Right ventricle myocardium superior (tissue), 1 donor: Measurements from ENCODE around the gene FABP3. TPM values are rescaled to one million over a fixed set of nuclear protein-coding genes. Genes with fewer than 3 reads are reported as not detected.

Experiments
- ATAC-seq: fragments of 200-7000 bp; cut with Tn5 transposase; one replicate; pipeline ENCODE4 v1.9.1; 2020; ENCODE audit warnings: mild to moderate bottlenecking; ENCODE audit not compliant: poor library complexity
- DNase-seq: peaks from one replicate; pipeline ENCODE4 v3.0.0-alpha.2; 2020
- intact Hi-C: fragments of 100-400 bp; cut with DNase I; formaldehyde crosslinking; loops from one replicate; pipeline ENCODE4 v1.11.2; 2022
- total RNA-seq: library from RNA; stranded (reverse); fragmentation: NEBNext Ultra II Directional; extraction: Animal tissue kit (Norgen Biotek cat#: 25700); gene quantifications from one replicate; pipeline ENCODE4 v1.2.1, GENCODE V29; 2021
- donor health status: DM: no; HTN: yes; CAD: no; lungs with severe emphysema.

FABP3 gene
- total RNA-seq, 1 donor from 2014 or later, result 4,881 TPM

DNA sequence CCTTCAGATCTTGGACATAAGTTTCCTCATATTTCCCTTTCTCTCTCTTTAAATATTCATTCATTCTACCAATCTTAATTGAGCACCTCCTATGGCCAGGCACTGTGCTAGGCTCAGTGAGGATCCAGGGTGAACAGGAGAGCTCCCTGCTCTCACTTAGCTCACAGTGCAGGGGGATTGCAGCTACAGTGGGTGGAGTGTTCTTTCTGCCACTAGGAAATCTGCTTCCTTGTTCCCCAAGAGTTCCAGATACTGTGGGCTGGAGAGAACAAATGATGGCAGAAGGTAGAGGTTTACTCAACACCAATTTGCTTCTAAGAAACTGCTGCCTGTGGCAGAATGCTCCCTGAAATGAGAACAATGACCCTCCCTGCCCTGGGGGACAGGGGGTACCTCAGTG, 5.1 kb upstream of the FABP3 start:
- DNase-seq (no peak), ATAC-seq (no peak)
- intact Hi-C loops, result no loop called here

DNA sequence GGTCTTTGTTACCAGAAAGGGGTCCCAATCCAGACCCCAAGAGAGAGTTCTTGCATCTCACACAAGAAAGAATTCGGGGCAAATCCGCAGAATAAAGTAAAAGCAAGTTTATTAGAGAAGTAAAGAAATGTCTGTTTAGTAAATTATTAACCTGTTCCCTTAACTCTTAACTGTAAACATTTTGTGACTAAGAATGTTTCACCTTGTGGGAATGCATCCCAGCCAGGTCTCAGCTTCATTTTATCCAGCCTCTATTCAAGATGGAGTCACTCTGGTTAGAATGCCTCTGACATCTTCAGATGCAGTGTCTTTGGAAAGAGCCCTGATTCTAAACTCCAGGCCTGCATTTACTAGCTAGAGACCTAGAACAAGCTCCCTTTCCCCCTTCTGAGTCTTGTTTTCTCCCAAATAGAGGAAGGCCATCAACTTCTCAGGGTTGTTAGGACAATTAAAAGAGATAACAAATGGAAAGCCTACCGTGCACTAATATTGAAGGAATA, 4.5 kb upstream of the FABP3 start:
- DNase-seq, result no peak
- ATAC-seq, result no peak
- intact Hi-C loops, result no loop called here

DNA sequence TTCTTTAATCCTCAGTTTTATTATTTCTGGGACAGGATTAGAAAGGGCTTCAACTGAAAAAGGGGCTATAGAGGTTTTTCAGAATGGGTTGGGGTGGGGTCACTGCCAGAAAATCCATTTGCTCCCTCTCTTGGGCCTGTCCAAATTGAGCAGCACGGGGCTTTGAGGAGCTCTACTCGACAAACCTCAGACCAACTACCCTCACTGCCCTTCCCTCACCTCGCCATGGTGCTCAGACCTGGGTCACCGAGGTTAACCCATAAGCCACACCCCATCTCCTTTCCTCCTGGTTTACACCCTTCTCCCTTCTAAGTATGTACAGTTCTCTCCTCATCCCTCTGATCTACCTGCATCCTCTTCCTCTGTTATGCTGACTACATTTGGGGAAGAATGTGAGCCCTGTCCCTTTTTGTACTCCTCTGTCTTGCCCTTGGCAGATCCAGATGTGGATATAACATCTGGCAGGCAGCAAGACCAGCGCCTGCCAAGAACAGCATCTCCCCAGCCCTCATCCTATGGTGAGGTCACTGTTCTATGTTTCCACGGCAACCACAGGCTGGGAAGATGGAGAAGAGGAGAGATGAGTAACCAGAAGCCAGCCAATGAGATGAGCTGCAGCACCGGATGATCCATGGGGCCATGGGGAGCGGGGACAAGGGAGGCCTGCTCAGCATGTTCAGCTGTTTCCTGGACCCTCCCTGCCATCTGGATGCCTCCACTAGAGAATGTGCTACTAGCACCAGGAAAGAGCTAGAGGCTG, 3.7 kb upstream of the FABP3 start:
- DNase-seq, result no peak
- intact Hi-C loops, result no loop called here

DNA sequence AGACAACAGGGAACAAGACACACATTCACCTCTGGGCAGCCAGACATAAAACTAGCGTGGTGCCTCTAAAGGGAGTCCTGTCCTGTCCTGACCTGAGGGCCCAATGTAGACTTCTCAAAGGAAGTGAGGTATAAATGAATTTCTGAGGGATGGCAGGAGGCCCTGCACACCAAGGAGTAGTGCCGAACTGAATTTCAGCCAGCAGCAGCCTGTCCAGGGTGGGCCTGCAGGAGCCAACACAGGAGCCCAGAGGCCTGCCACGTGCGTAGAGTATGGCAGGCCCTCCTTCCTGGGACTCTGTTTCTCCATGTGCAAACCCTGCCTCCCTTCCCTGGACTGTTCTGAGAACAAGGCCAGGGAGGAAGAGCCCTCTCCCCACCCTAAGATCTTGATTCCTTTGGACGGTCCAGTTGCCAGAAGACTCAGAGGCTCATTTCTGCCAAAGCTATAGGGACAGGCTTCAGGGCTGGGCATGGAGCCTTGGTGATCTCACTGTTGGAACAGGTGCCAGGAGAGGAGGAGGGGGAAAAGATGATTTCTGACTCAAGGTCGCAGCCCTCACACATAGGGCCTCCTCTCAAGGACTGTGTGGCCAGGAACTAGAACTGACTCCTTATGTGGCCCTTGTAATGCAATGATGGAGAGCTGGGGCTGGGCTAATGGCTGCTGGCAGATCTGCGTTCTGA, 1.8 kb upstream of the FABP3 start:
- ATAC-seq (peak; percentile 23), DNase-seq (peak; percentile 60)
- intact Hi-C loops, result no loop called here

More for the DNA sequence above, 3.7 kb upstream of the FABP3 start:
- no peak for ATAC-seq

DNA sequence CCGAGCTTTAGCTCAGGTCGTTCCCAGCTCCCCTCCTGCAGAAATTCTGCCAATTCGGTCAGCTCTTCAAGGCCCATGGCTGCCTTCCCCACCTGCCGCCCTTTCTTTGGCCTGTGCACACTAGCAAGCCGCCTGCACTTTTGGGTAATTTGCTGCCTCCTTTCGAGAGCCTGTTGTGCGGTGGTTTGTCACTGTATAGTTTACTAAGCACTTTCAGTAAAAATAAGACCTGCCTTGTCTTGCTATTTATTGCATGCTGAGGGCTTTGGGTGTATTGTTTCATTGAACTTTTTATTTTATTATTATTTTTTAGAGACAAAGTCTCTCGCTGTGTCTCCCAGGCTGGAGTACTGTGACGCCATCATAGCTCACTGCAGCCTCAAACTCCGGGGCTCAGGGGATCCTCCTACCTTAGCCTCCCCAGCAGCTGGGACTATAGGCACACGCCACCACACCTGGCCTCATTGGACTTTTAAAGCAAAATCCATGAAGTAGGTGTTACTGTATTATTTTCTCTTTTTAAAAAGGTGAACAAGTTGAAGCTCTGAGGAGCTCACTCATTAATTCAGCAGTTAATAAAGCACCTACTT, 1.1 kb upstream of the FABP3 start:
- no peak for ATAC-seq
- DNase-seq, result no peak
- intact Hi-C loops, result no loop called here

DNA sequence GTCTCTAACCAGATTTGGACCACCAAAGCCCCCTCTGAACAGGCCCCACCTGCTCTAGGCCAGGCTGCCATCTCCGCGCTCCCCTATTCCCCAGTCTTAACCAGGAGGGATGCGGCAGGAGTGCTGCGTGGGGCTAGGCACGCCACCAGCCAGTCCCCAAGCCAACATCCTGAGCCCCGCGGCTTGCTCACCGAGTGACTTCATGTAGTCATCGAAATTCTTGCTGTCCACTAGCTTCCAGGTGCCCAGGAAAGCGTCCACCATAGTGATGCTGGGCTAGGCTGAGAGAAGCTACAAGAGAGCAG, 173 bp downstream of the FABP3 start:
- intact Hi-C loops, result no loop called here
- DNase-seq (no peak), ATAC-seq (no peak)

DNA sequence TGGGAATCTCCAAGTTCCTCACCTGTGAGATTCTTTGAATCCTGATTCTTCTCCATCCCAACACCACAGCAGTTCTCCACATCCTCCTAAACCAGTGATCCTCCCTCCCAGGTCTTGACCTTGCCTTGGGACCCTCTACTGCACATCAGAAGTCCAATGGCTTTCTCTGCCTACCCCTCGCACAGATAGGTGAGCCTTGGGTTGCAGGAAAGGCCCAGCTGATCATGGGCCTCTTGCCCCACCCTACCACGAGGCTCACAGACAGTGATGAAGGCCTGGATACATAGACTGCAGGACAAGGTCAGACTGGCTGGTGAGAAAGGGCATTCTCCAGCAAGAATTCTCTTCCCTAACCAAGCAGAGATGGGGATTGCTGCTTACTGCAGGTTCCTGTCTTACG, 825 bp downstream of the FABP3 start:
- intact Hi-C loops, result no loop called here
- DNase-seq, result no peak
- ATAC-seq, result no peak

DNA sequence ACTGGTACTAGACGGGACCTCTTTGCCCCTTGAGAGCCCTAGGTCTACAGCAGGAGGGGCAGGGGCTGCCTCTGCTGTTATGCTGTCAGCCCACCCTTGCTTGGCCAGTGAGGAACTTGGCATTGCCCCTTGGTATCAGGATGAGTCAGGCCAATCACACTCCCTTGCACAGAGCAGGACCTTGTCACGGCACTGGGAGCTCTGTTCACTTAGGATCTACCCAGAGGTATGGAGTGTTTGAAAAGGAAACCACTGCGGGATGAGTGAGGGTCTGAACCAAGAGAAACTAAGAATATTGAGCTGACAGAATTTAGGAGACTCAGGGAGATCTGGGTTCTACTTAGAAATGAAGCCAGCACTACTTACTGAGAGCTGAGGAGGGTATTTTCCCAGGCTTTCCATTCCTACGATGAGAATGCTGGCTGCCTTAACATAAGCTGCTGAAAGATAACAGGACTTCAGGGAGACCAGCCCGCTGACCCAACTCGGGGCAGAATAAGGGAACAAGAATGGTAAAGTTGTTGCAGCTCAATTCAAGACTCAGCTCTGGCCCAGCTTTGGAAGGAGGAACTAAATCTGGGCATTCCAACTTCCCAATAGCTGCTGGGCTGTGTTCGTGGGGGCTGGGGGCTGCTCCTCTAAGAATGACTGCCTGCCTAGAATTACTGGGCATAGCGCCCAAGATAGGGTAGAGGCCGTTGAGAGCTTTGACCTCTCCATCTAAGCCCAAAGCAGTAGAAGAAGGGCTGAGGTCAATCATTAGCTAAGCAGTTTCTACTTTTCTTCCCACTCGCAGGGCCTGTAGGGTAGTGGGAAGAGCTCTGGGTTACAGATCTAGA, 1.5 kb downstream of the FABP3 start:
- DNase-seq, result no peak
- no peak for ATAC-seq
- intact Hi-C loops, result no loop called here

DNA sequence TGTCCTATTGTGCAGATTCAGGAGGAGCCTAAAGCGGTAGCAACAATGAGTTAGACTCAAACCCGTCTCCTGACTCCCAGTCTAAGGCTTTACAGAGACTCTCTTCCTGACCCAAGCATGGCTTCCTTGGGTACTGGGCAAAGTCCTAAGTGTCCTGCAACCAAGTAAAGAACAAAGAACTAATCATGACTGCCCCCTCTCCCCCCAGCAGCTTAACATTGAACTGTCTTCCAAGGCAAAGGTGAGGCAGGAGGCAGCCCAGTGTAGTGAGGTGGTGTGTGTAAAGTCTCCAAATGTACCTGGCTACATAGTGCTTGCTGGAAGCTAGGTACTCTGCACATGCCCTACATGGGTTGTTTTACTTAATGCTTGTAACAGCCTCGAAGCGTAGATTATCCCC, 2.3 kb downstream of the FABP3 start:
- DNase-seq (no peak), ATAC-seq (no peak)
- intact Hi-C loops, result no loop called here

DNA sequence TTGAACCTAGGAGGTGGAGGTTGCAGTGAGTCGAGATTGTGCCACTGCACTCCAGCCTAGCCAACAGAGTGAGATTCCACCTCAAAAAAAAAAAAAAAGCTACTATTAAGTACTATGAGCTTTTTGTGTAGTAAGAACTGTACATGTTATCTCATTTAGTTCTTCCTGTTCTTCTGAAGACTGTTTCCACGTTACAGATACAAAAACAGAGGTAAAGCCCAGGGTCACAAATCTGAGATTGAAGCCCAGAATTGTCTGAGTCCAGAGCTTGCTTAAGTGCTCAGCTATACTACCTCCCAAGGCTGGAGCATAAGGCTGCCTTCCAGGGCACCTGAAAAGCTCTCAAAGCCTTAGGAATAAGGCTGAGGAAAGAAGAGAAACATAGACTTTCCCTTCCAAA, 2.9 kb downstream of the FABP3 start:
- ATAC-seq, result no peak
- DNase-seq, result no peak
- intact Hi-C loops, result no loop called here

DNA sequence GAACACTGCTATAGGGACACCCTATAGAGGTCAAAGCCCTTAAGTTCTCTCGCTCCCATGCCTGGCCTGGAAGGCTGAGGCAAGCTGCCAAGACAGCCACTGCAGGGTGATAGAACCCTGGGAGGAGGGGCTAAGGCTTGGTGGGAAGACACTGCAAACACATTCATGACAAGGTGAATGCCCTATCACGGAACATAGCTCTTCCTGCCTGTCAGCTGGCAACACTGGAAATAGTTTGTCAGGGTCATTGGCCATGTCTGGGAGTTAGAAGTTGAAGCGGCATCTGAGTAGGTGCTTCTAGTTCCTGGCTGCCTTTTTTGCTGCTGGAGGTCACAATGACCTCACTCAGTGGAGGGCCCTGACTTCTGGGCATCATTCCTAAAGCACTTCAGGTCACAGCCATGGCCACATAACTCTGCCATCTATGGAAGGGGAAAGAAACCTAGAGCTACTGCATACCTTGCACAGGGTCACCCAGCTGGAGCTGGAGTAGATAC, 4.2 kb downstream of the FABP3 start:
- peak; percentile 45 for ATAC-seq
- peak; percentile 68 for DNase-seq
- intact Hi-C loops, result no loop called here

DNA sequence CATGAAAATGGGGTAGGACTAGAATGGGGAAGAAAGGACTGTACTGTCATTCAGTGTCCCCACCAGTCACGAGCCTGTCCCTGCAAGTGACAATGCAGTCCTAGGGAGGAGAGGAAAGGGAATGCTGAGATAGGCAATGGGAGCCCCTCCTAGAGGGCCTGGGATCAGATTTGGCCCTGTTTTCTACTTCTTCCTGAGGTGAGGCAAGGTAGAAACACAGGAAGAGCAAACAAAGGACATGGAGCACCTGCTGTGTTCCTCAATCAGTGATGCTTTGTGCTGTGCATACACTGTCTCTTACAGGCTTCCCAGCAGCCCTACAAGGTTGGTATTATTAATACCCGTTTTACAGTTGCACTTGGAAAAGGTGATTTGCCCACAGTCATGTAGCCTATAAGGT, 6.1 kb downstream of the FABP3 start:
- intact Hi-C loops, result no loop called here
- DNase-seq (no peak), ATAC-seq (no peak)

DNA sequence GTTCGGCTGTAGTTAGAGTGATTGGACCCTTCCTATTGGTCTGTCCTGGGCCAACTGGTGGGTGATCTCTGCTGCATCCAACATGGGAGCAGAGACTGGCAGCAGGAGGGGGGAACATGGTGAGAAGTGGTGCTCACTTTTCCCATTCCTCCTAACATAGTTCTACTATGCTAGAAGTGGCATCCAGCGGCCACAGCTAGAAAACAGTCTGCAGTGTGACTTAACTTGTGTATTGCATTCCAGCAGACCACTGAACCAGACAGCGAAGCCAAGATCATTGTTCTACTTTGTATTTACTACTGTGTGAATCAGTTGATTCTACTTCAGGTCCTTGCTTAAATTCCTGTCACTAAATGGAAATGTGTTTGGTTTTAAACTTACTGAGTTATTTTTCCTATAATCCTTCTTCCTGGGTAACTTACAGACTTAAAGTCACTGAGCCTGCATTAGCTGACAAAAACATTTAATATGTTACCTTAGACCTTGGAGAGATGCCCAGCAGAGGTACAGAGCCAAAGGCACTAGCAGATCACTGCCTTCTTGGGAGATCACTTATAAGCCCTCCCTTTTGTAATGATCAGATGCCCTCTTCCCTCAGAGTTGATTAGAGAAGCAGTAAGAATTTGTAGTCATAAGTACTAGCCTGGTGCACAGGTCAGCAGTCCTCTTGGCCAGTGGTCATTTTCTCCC, 8.2 kb downstream of the FABP3 start:
- no peak for ATAC-seq
- no peak for DNase-seq
- intact Hi-C loops, result no loop called here

DNA sequence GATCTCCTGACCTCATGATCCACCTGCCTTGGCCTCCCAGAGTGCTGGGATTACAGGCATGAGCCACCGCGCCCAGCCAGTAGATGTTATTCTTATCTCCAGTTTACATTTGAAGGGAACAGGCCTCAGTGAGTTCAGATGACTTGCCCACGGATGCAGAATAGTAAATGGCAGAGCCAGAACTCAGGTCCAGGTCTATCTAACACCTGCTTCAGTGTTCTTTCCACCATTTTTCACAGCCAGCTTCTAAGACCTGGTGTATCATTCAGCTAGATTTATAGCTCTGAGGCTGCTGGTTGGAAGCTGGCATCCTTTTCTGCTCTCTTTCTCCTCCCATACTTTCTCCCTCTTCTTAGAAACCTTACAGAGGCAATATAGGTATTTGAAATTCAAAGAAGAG, 10.8 kb downstream of the FABP3 start:
- intact Hi-C loops, result no loop called here
- DNase-seq (no peak), ATAC-seq (no peak)

DNA sequence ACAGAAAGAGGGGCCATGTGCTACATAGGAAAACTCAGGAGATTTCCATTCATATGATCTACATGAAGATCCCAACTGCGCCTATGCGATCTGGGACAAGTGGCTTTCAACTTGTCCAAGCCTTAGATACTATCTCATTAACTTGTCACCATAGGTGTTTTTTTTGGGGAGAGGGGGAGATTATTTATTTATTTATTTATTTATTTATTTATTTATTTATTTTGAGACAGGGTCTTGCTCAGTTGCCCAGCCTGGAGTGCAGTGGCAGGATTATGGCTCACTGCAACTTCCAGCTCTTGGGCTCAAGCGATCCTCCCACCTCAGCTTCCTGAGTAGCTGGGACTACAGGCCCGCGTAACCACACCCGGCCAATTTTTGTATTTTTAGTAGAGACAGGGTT, 11.3 kb downstream of the FABP3 start:
- intact Hi-C loops, result no loop called here
- no peak for ATAC-seq
- no peak for DNase-seq

DNA sequence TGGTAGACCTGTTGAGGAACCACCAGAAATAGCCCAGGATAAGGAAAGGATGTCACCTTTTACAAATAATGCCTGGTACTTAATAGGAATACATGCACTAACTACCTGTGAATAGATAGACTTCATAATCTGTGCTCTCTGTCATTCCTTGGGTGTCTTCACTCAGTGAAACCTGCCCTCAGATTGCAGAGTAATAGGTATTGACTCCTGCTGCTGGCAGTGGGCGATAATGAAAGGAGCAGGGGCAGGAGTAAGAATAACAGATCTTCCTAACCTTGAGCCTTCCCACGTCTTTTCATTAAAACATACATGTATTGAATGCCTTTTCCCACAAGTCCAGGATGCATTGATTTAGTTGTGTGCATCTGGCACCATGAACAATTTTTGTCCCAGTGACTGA, 16.4 kb downstream of the FABP3 start:
- ATAC-seq, result no peak
- DNase-seq, result no peak
- intact Hi-C loops, result no loop called here

DNA sequence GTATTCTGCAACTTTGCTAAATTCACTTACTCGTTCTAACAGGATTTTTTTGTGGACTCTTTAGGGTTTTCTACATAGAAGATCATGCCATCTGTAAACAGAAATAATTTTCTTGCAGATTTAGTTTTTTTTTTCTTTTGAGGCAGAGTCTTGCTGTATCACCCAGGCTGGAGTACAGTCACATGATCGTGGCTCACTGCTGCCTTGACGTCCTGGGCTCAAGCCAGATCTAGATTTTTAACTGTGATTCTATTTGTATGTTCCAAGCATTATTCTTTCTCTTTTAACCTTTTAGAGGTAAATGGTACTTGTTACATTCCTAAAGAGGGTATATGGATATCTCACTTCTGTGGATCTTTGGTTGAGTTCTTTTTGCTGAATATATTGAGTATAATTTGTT, 18.6 kb downstream of the FABP3 start:
- DNase-seq, result no peak
- intact Hi-C loops, result no loop called here
- ATAC-seq, result no peak

DNA sequence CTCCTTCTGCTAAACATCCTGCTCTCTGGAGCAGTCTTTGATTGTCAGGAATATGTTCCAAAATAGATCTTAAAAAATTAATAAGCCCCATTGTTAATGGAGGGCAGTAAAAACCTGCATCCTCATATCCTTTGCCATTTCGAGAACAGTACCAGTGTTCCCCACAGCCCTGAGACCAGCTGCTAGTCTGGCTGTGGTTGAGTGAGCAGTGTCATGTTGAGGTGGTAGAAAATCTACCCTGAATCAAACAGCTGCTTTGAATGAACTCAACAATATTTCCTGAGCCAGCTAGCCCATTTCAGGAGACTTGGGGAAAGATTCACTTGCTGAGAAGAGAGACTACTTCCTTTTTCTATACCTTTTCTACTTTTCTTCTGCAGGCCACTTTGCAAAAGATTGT, 24.4 kb downstream of the FABP3 start:
- ATAC-seq (no peak), DNase-seq (no peak)
- intact Hi-C loops, result loop anchor here (10.0 kb wide), 1 partner anchor 66 kb away; the partner anchor contains the start of gene SERINC2

DNA sequence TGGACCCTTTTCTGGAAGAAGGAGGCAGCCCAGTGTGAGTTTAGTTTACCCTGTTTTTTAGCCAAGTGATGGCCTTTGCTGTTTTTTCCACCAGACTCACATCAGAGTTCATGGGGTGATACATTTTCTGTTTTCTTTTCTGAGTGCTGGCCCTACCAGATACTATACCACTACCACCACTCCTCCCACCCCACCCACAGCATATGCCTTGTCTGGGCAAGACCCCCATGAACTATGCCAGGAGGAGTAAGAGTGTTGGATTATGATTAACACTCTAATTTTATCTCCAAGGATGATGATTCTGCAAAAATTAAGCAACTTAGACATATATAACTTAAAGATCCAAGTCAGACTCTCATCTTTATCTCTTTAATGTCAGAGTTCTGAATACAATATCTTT, 26.1 kb downstream of the FABP3 start:
- ATAC-seq (no peak), DNase-seq (no peak)
- intact Hi-C loops, result loop anchor here (10.0 kb wide), 1 partner anchor 68 kb away; the partner anchor contains the start of gene SERINC2
